ENCODE measurements around the gene CMTM4.

The CMTM4 gene

DNA sequence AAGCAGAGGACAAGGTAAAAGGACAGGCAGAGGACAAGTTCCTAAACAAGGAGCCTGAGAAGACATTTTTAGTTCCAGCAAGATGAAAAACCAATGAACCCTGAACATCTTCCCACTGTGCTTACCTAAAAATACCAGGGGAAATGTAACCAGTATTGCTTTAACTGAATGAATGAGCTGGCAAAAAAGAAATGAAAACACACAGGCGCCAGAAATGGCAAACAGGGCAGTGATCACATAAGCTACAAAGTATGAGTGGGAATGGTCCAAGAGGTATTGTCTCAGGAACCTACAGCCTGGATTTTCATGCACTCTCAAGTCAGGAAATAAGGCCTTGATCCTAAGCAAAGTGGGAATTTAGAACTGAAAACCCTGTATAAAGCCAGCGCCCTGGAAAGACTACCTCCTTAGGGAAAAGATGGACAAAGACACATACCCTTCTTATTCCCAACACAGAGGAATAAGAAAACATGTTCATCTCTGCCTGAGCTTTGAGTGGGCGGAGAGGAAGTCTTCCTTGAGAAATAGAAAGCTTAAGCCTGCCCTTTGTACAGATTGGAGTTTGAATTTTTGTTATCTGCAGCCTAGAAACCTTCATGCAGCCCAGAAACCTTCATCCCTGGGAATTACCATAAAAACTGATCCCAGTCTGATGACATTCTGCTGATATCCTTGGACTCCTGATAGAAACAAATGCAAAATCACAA, 115.1 kb downstream of the CMTM4 start:
- Histone ChIP-seq H3K27me3 (ENCODE audit: control insufficient read depth, insufficient read depth, low read length) (peaks cover 16% of the 10 kb centered on the region), H3K4me2 (ENCODE audit: low read length) (peak overlapping the region; percentile 31), H3K9ac (ENCODE audit: low read depth, low read length) (peak overlapping the region; percentile 2), H3K4me1 (ENCODE audit: control insufficient read depth, insufficient read depth, low read length) (peaks cover 31% of the 10 kb centered on the region), H3K36me3 (ENCODE audit: insufficient read depth, low read length) (no peaks in the 10 kb centered on the region), H3K9me3 (replicated peaks; ENCODE audit: low read length) (no peaks in the 10 kb centered on the region), H3K4me3 (ENCODE audit: low read length) (no peak overlapping the region)

DNA sequence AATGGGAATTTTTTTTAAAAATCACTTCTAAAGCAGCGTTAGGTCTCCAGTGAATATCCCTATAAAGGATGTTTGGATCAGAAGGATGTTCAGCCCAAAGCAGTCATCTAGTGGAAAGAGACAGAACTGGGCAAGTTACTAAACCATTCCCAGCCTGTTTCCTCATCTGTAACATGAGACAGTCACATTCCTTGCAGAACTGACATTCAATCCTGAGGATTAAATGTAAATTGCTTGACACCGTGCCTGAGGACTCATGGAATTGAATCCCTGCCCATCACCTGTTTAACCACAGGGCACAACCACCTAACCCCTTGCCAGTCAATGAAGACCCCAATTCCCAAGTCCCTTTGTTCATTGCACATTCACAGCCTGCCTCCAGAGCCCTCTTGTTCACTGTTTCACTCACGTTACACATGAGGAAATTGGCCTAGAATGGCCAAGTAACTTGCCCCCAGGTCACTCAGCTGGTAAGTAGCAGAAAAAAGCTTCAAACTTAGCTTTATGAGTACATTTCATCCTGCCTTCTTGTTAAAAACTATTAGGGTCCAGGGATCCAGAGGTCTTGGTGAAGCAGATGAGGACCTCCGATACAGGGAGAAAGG, 115.8 kb downstream of the CMTM4 start:
- Histone ChIP-seq H3K9me3 (replicated peaks; ENCODE audit: low read length) (no peaks in the 10 kb centered on the region), H3K4me3 (ENCODE audit: low read length) (no peak overlapping the region), H3K4me1 (ENCODE audit: control insufficient read depth, insufficient read depth, low read length) (peaks cover 31% of the 10 kb centered on the region), H3K27me3 (ENCODE audit: control insufficient read depth, insufficient read depth, low read length) (peaks cover 16% of the 10 kb centered on the region), H3K9ac (ENCODE audit: low read depth, low read length) (peak overlapping the region; percentile 2), H3K4me2 (ENCODE audit: low read length) (peak overlapping the region; percentile 5), H3K36me3 (ENCODE audit: insufficient read depth, low read length) (no peaks in the 10 kb centered on the region)

DNA sequence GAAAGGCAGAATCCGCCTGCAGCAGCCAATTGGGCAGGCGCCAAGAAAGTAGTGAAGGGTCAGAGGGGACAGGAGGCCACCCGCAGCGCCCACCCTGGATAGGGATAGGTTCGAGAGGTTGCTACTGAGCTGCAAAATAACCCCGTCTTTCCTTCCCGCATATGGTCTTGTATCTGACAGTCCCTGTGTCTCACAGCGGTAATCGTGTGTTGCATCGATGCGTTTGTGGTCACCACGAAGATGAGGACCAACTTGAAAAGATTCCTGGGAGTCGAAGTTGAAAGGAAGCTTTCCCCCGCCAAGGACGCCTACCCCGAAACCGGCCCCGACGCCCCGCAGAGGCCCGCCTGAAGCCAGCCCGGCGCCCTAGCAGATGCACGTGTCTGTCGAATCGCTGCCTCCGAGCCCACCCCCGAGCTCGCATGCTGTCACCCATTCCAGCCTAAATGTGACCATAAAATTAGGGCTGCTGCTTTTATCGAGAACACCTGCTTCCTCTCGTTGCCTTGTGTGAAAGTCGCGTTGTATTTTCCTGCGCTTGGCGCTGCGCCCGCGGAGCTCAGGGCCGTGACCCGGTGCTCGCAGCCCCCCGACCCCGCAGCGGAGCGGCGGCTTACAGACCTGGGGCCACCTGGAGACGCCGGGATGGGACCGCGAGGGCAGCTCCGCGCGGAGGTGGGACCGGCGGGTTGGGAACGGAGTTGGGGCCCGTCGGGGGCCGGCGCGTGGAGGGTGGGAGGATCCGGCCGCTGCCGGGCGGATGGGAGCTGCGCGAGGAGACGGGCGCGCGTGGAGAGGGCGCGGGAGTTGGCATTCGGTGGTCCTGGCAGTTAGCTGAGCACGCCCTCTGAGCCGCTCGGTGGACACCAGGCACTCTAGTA, 117.7 kb downstream of the CMTM4 start, which contains the start of gene CMTM2:
CMTM2 (plus strand) TSS at position 813 of the 881 bp plus-strand sequence. CDS start 145 bp downstream, outside the sequence.
- H3K27me3 ChIP-seq (ENCODE audit: control insufficient read depth, insufficient read depth, low read length) = peaks cover 16% of the 10 kb centered on the region
- peak within 1 kb of the TSS; percentile 72 for H3K4me2 ChIP-seq (ENCODE audit: low read length)
- no peaks in the 10 kb centered on the region for H3K9me3 ChIP-seq (replicated peaks; ENCODE audit: low read length)
- peaks cover 35% of the 10 kb centered on the region for H3K4me1 ChIP-seq (ENCODE audit: control insufficient read depth, insufficient read depth, low read length)
- H3K9ac ChIP-seq (ENCODE audit: low read depth, low read length) = no peak within 1 kb of the TSS
- no peaks in the 10 kb centered on the region for H3K36me3 ChIP-seq (ENCODE audit: insufficient read depth, low read length)
- H3K4me3 ChIP-seq (ENCODE audit: low read length) = peak within 1 kb of the TSS; percentile 54

GRCh38 chr16:66576296-66576695, 120.2 kb downstream of the CMTM4 start:
- H3K4me3 ChIP-seq (ENCODE audit: low read length) = no peak overlapping the region
- H3K36me3 ChIP-seq (ENCODE audit: insufficient read depth, low read length) = no peaks in the 10 kb centered on the region
- peaks cover 16% of the 10 kb centered on the region for H3K27me3 ChIP-seq (ENCODE audit: control insufficient read depth, insufficient read depth, low read length)
- peaks cover 29% of the 10 kb centered on the region for H3K4me1 ChIP-seq (ENCODE audit: control insufficient read depth, insufficient read depth, low read length)
- no peak overlapping the region for H3K9ac ChIP-seq (ENCODE audit: low read depth, low read length)
- no peak overlapping the region for H3K4me2 ChIP-seq (ENCODE audit: low read length)
- no peaks in the 10 kb centered on the region for H3K9me3 ChIP-seq (replicated peaks; ENCODE audit: low read length)

GRCh38 chr16:66575060-66575459, 121.5 kb downstream of the CMTM4 start:
- Histone ChIP-seq H3K9me3 (replicated peaks; ENCODE audit: low read length) (no peaks in the 10 kb centered on the region), H3K36me3 (ENCODE audit: insufficient read depth, low read length) (no peaks in the 10 kb centered on the region), H3K4me2 (ENCODE audit: low read length) (no peak overlapping the region), H3K4me1 (ENCODE audit: control insufficient read depth, insufficient read depth, low read length) (peaks cover 24% of the 10 kb centered on the region), H3K4me3 (ENCODE audit: low read length) (no peak overlapping the region), H3K9ac (ENCODE audit: low read depth, low read length) (no peak overlapping the region), H3K27me3 (ENCODE audit: control insufficient read depth, insufficient read depth, low read length) (peaks cover 16% of the 10 kb centered on the region)

GRCh38 chr16:66574531-66574930, 122.0 kb downstream of the CMTM4 start:
- H3K36me3 ChIP-seq (ENCODE audit: insufficient read depth, low read length) = no peaks in the 10 kb centered on the region
- no peak overlapping the region for H3K4me3 ChIP-seq (ENCODE audit: low read length)
- H3K9ac ChIP-seq (ENCODE audit: low read depth, low read length) = no peak overlapping the region
- H3K27me3 ChIP-seq (ENCODE audit: control insufficient read depth, insufficient read depth, low read length) = peaks cover 16% of the 10 kb centered on the region
- no peak overlapping the region for H3K4me2 ChIP-seq (ENCODE audit: low read length)
- peaks cover 26% of the 10 kb centered on the region for H3K4me1 ChIP-seq (ENCODE audit: control insufficient read depth, insufficient read depth, low read length)
- no peaks in the 10 kb centered on the region for H3K9me3 ChIP-seq (replicated peaks; ENCODE audit: low read length)

GRCh38 chr16:66574081-66574480, 122.5 kb downstream of the CMTM4 start:
- Histone ChIP-seq H3K9me3 (replicated peaks; ENCODE audit: low read length) (no peaks in the 10 kb centered on the region), H3K4me1 (ENCODE audit: control insufficient read depth, insufficient read depth, low read length) (peaks cover 26% of the 10 kb centered on the region), H3K4me3 (ENCODE audit: low read length) (no peak overlapping the region), H3K4me2 (ENCODE audit: low read length) (no peak overlapping the region), H3K36me3 (ENCODE audit: insufficient read depth, low read length) (no peaks in the 10 kb centered on the region), H3K9ac (ENCODE audit: low read depth, low read length) (no peak overlapping the region), H3K27me3 (ENCODE audit: control insufficient read depth, insufficient read depth, low read length) (peaks cover 16% of the 10 kb centered on the region)

DNA sequence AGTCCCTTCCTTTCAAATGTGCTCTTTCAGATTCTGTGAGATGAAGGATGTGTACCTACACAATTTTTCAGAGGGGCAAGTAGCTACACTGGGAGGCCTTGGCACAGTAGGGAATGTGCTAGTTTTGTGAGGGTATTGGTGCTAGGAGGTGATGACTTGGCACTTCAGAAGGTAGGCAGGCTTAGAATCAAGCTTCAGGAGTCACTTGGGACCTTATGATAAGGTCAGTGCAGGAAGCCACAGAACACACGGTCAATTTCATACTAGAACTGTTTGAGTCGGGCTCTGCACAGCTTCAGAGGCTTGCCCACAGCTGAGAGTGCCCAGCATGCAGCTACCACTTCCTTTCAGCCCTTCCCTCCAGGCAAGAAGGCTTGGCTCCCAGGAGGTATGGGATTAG, 124.2 kb downstream of the CMTM4 start:
- Histone ChIP-seq H3K4me2 (ENCODE audit: low read length) (no peak overlapping the region), H3K27me3 (ENCODE audit: control insufficient read depth, insufficient read depth, low read length) (no peaks in the 10 kb centered on the region), H3K4me1 (ENCODE audit: control insufficient read depth, insufficient read depth, low read length) (peaks cover 26% of the 10 kb centered on the region), H3K4me3 (ENCODE audit: low read length) (no peak overlapping the region), H3K9me3 (replicated peaks; ENCODE audit: low read length) (no peaks in the 10 kb centered on the region), H3K36me3 (ENCODE audit: insufficient read depth, low read length) (no peaks in the 10 kb centered on the region), H3K9ac (ENCODE audit: low read depth, low read length) (no peak overlapping the region)

DNA sequence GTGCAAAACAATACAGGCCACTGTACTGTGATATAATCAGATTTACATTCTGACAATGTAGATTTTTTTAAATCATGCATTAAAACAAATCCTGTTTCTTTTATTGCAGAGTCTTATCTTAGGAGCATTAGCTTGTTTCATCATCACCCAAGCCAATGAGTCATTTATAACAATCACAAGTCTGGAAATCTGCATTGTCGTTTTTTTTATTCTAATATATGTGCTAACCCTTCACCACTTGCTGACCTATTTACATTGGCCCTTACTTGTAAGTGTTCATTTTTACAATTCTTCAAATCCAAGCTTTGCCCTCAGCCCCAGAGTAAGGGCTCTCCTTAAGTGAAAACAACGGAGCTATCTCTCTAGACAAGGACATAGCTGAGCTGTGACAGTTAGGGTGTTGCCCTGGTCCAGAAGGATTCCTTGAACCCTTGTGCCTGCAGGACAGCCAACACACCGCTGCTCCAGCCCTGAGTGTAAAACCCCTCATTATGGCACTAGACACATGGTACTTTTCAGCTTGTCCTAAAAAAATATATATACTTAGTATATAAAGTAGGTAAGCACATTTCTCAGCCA, 126.6 kb downstream of the CMTM4 start:
- Histone ChIP-seq H3K9ac (ENCODE audit: low read depth, low read length) (no peak overlapping the region), H3K4me3 (ENCODE audit: low read length) (peak overlapping the region; percentile 14), H3K9me3 (replicated peaks; ENCODE audit: low read length) (no peaks in the 10 kb centered on the region), H3K36me3 (ENCODE audit: insufficient read depth, low read length) (peaks cover 16% of the 10 kb centered on the region), H3K4me1 (ENCODE audit: control insufficient read depth, insufficient read depth, low read length) (peaks cover 26% of the 10 kb centered on the region), H3K27me3 (ENCODE audit: control insufficient read depth, insufficient read depth, low read length) (no peaks in the 10 kb centered on the region), H3K4me2 (ENCODE audit: low read length) (peak overlapping the region; percentile 65)

GRCh38 chr16:66569131-66569530, 127.4 kb downstream of the CMTM4 start:
- H3K9ac ChIP-seq (ENCODE audit: low read depth, low read length) = no peak overlapping the region

GRCh38 chr16:66568355-66568754, 128.2 kb downstream of the CMTM4 start:
- Histone ChIP-seq H3K4me3 (ENCODE audit: low read length) (no peak overlapping the region), H3K27me3 (ENCODE audit: control insufficient read depth, insufficient read depth, low read length) (no peaks in the 10 kb centered on the region), H3K4me2 (ENCODE audit: low read length) (no peak overlapping the region), H3K9ac (ENCODE audit: low read depth, low read length) (no peak overlapping the region), H3K4me1 (ENCODE audit: control insufficient read depth, insufficient read depth, low read length) (peaks cover 23% of the 10 kb centered on the region), H3K36me3 (ENCODE audit: insufficient read depth, low read length) (peaks cover 25% of the 10 kb centered on the region), H3K9me3 (replicated peaks; ENCODE audit: low read length) (no peaks in the 10 kb centered on the region)

More at GRCh38 chr16:66569131-66569530, 127.4 kb downstream of the CMTM4 start:
- Histone ChIP-seq H3K27me3 (ENCODE audit: control insufficient read depth, insufficient read depth, low read length) (no peaks in the 10 kb centered on the region), H3K4me2 (ENCODE audit: low read length) (peak overlapping the region; percentile 65), H3K9me3 (replicated peaks; ENCODE audit: low read length) (no peaks in the 10 kb centered on the region), H3K4me3 (ENCODE audit: low read length) (peak overlapping the region; percentile 14), H3K4me1 (ENCODE audit: control insufficient read depth, insufficient read depth, low read length) (peaks cover 23% of the 10 kb centered on the region), H3K36me3 (ENCODE audit: insufficient read depth, low read length) (peaks cover 19% of the 10 kb centered on the region)
